ENCODE data around the gene ILF2.
"Not testable (repeated sequence)": the region's sequence is repeated elsewhere in the genome, so short reads cannot be mapped to it uniquely, and the experiment has no call there.

The ILF2 gene

GRCh38 chr1:153678519-153679336 is 7.9 kb upstream of the ILF2 start, which contains the start of gene NPR1:
Gene NPR1 (plus strand): TSS chr1:153678688. CDS start chr1:153679109, 421 bp downstream.
- DNase-seq, result no peak

GRCh38 chr1:153677718-153678518 is 7.1 kb upstream of the ILF2 start:
- peak in 1 of 2 experiments; percentile 53 for DNase-seq

DNA sequence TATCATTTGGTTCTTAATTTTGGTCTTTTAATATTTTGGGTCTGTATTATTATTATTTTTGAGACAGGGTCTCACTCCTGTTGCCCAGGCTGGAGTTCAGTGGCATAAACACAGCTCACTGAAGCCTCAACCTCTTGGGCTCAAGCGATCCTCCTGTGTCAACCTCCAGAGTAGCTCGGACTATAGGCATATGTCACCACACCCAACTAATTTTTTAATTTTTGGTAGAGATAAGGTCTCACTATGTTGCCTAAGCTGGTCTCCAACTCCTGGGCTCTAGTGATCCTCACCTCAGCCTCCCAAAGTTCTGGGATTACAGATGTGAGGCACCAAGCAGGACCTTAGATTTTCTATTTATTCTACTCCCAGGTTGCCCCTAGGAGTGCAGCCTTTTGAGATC is 2.7 kb upstream of the ILF2 start:
- no peak for DNase-seq

- not testable (repeated sequence) for DNase-seq
Observed at GRCh38 chr1:153671628-153672353, 998 bp upstream of the ILF2 start.

GRCh38 chr1:153670257-153670858 is 435 bp downstream of the ILF2 start:
- no peak for DNase-seq

GRCh38 chr1:153669606-153670005 is 1.2 kb downstream of the ILF2 start:
- no peak for DNase-seq

- DNase-seq, result not testable (repeated sequence)
Observed at GRCh38 chr1:153668672-153669071, 2.1 kb downstream of the ILF2 start.

GRCh38 chr1:153667439-153667838 is 3.4 kb downstream of the ILF2 start:
- DNase-seq, result no peak

DNA sequence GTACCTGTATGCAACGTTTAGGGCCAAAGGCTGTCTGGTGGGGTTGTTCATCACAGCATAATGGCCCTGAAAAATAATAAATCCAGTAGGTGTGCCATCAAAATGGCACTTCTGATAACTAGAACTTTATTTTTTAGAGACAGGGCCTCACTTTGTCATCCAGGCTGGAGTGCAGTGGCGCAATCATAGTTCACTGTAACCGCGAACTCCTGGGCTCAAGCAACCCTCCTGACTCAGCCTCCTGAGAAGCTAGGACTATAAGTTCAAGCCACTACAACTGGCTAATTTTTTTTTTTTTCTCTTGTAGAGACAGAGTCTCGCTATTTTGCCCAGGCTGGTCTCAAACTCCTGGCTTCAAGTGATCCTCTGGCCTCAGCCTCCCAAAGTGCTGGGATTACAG is 7.6 kb downstream of the ILF2 start:
- DNase-seq, result no peak

DNA sequence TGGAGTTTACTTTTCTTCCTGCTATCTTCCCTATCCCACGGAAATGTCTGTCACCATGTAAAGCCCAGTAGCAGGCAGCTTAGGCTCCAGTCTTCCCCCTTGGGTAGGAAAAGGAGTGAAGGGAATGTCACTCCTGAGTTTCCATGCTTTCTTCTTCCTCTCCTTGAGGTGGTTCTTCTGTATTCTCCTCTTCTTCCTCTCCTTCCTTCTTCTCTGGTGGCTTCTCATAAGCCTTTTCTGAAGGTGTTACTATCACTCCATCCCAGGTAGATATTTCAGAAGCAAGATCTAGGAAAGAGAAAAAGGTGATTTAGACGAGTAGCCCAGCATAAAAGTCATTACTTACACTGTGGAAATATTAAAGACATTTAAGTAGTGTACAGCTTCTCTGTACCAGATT is 8.5 kb downstream of the ILF2 start:
- no peak for DNase-seq

- DNase-seq, result no peak
Observed at GRCh38 chr1:153661111-153661708, 9.6 kb downstream of the ILF2 start.

- no peak for DNase-seq
Observed at GRCh38 chr1:153659656-153660055, 11.1 kb downstream of the ILF2 start.

DNA sequence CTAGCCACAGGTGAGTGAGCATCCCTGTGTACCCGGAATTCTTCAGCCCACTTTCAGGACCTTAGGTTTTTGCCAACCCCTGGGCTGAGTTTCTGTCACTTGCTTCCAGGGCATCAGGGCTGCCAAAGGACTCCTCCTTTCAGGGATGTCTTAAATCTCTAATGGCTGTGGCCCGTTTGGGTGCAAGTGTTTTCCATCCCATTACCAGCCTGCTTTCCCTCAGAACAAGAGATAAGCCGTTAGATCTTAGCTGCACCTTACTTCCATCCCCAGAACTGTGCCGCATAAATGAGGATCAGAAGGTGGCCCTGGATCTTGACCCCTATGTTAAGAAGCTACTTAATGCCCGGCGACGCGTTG is 11.6 kb downstream of the ILF2 start:
- no peak for DNase-seq

- peak; percentile 84 to 85 for DNase-seq
Observed at GRCh38 chr1:153658400-153659174, 12.2 kb downstream of the ILF2 start, which contains the start of gene SNAPIN. Gene SNAPIN (plus strand): TSS chr1:153658703. CDS start chr1:153658744, 41 bp downstream.

GRCh38 chr1:153655333-153655732 is 15.5 kb downstream of the ILF2 start:
- DNase-seq, result no peak

- no peak for DNase-seq
Observed at GRCh38 chr1:153652805-153653500, 17.8 kb downstream of the ILF2 start.

GRCh38 chr1:153651771-153652170 is 19.0 kb downstream of the ILF2 start:
- no peak for DNase-seq

DNA sequence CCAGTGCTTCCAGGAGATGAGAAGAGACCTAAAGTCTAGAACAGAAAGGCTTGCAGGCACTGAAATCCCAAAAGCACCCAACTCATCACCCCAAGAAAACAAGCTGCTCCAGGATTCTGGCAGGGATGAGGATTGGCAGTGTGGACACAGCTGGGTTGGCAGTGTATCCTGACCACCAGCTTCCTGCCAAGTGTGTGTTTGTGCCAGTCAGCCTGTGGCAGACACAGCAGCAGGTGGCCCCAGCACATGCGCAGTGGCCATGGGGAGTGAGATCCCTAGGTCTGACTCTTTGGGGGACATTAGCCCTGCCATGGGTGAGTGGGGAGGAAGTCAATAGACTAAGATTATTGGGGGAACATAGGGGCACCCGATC is 20.9 kb downstream of the ILF2 start:
- DNase-seq, result no peak

DNA sequence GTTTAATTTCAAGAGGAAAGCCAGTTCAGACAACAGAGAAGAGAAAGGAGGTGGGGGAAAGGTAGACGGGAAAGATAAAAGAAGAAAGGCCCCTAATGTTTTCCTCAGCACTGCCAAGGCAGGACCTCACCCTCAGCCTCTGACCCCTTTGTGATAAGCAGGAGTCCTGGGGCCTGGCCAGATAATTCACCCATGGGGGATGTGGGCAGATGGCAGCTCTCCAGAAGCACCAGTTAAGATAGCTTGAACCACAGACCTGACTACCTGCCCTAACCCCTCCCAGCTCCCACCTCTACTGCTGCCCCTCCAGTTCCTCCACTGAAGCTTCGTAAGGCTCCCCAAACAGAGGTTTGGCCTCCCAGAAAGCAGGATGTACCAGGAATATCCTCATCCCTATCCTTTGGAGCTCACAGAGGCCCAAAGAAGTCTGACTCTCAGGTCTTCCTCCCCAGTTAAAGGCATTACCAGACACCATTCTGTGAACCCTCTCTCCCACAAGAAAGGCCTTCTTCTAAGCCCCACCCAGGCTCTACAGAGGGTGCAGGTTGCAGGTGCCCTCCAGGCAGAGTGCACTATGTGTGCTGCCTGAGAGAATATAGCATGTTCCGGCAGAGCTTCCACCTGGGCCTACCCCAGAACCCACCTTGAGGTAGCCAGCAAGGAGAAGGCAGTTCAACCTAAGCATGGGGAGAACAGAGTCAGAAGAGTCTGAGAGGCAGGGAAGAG is 21.5 kb downstream of the ILF2 start:
- DNase-seq, result no peak

GRCh38 chr1:153648000-153648643 is 22.7 kb downstream of the ILF2 start:
- no peak for DNase-seq

Measured in NCI-H1930 (cell line).